UCSD-AML1 (cell line): ENCODE data around the gene SLAMF6.

Experiments
- DNase-seq: peaks from one replicate; lab custom pipeline; 2025; ENCODE audit not compliant: unreplicated experiment; lab: John Stamatoyannopoulos, UW

The SLAMF6 gene

GRCh38 chr1:160472112-160472511 lies 50.9 kb downstream of the SLAMF6 start:
- DNase-seq, result no peak

GRCh38 chr1:160471253-160471652 lies 51.8 kb downstream of the SLAMF6 start:
- DNase-seq, result no peak

- no peak for DNase-seq
Measured at GRCh38 chr1:160467576-160467975, 55.5 kb downstream of the SLAMF6 start.

- no peak for DNase-seq
Measured at GRCh38 chr1:160466961-160467360, 56.1 kb downstream of the SLAMF6 start.

- no peak for DNase-seq
Measured at GRCh38 chr1:160465123-160465522, 57.9 kb downstream of the SLAMF6 start.

- DNase-seq, result no peak
Measured at GRCh38 chr1:160460683-160461287, 62.3 kb downstream of the SLAMF6 start.

- no peak for DNase-seq
Measured at GRCh38 chr1:160460214-160460642, 62.8 kb downstream of the SLAMF6 start.

GRCh38 chr1:160459687-160460086 lies 63.4 kb downstream of the SLAMF6 start:
- no peak for DNase-seq

- DNase-seq, result no peak
Measured at GRCh38 chr1:160459056-160459455, 64.0 kb downstream of the SLAMF6 start.

- no peak for DNase-seq
Measured at GRCh38 chr1:160455153-160455517, 67.9 kb downstream of the SLAMF6 start.

GRCh38 chr1:160454371-160455152 lies 68.5 kb downstream of the SLAMF6 start:
- DNase-seq, result no peak

GRCh38 chr1:160453443-160453842 lies 69.6 kb downstream of the SLAMF6 start:
- DNase-seq, result no peak

GRCh38 chr1:160451859-160452232 lies 71.2 kb downstream of the SLAMF6 start:
- no peak for DNase-seq

- no peak for DNase-seq
Measured at GRCh38 chr1:160451119-160451858, 71.8 kb downstream of the SLAMF6 start.

GRCh38 chr1:160449494-160449893 lies 73.6 kb downstream of the SLAMF6 start:
- no peak for DNase-seq

- no peak for DNase-seq
Measured at GRCh38 chr1:160446945-160447600, 76.0 kb downstream of the SLAMF6 start.

- DNase-seq, result no peak
Measured at GRCh38 chr1:160439718-160440117, 83.3 kb downstream of the SLAMF6 start.

GRCh38 chr1:160438935-160439334 lies 84.1 kb downstream of the SLAMF6 start:
- DNase-seq, result no peak

- DNase-seq, result no peak
Measured at GRCh38 chr1:160438317-160438918, 84.6 kb downstream of the SLAMF6 start.

GRCh38 chr1:160437432-160438316 lies 85.4 kb downstream of the SLAMF6 start:
- DNase-seq, result no peak
